GM21390 (cell line): ENCODE measurements around the gene TPP2.

Source experiments
- ATAC-seq: cut with Tn5 transposase; IDR thresholded peaks from one replicate; pipeline ENCODE4 v1.9.1; 2021; ENCODE audit not compliant: unreplicated experiment

TPP2 gene

DNA sequence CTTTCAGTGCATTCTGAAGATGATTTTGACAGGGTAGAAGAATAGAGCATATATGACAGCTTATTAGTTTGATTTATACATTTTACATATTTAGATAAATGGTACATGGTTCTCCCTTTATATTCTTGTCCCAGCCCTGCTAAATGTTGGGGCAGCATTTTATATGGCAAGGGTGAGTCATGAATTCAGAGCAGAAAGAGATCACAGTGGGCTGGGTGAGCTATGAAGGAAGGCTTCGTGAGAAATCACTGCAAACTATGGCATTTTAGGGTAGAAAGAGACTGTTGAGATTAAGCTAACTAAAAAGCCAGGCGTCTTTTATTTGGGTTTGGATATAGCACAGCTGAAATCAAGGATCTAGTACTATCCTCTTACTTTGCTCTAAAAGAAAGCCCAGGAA is 122.0 kb downstream of the TPP2 start:
- no peak for ATAC-seq

DNA sequence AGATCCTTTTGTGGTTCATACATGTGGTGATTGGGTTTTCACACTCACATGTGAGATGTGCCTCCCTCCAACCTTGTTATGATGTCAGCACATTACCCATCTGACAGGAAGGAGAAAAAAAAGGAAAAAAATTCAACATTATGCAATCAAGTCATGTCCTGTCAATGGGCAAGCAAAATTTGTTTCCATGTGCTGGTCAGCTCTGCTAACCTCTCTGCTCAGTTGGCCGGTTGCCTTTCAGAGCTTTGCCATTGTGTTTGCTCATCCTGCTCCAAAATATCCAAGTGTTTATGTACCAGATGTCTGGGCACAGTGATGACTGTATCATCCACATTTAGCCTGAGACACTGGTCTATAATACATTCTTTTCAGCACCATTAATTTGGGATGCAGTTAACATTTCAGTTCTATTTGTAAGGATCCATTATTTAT is 125.0 kb downstream of the TPP2 start:
- no peak for ATAC-seq

DNA sequence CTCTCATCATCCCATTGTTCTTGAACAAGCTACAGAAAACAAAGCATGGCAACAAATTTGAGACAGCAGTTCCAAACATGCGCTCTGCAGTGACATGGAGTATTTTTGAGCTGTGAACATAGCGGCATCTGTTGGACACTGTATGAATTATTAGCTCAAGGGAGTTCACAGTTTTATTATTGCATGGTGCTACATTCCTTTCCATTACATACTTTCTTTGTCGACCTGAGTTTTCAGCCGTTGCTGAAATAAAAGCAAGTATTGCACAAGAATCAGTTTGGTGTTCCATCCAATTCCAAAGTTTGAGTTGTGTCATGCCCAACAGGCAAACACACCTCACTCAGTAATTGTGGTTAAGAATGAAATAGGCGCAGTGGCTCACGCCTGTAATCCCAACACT is 128.1 kb downstream of the TPP2 start:
- ATAC-seq, result no peak

DNA sequence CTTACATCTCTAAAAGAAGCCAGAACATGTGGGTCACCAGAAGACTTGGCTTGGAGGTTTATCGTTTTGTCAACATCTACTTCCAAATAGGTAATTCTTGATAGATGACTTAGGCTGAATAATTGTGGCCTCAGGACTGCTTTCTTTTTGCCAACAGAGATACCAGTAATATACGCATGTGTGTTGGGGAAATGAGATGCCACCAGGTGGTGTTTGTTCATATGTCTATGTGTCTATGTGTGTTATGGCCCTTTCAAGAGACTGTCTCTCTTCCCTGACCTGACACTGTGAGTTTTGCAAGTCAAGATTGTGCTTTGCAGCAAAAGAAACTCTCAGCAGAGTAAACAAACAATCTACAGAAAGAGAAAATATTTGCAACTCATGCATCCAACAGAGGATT is 129.6 kb downstream of the TPP2 start:
- ATAC-seq, result no peak
